ENCODE data around the gene WBP2. TPM values are rescaled to one million over a fixed set of nuclear protein-coding genes. Genes with fewer than 3 reads are reported as not detected.

WBP2 gene
- total RNA-seq, 1 donor from 2014 or later = 72.6 TPM

- FAIRE-seq (no peak), DNase-seq (ENCODE audit: low read depth) (peak; percentile 55)
- Histone ChIP-seq H4K20me1 (ENCODE audit: insufficient read depth, low read length) (peaks cover 4% of the 10 kb centered on the region), H3K27me3 (ENCODE audit: insufficient read depth, low read length) (peaks cover 5% of the 10 kb centered on the region), H3K4me3 (ENCODE audit: insufficient read depth, low read depth, low read length) (peak within 1 kb of the TSS; percentile 56), H3K79me2 (ENCODE audit: insufficient read depth, low read length) (no peaks in the 10 kb centered on the region), H3K4me1 (ENCODE audit: insufficient read depth, low read length) (peaks cover 25% of the 10 kb centered on the region), H3K36me3 (ENCODE audit: insufficient read depth, low read length) (no peaks in the 10 kb centered on the region), H3K9me3 (ENCODE audit: insufficient read depth, low read depth, low read length) (no peaks in the 10 kb centered on the region), H2AFZ (ENCODE audit: low read depth, low read length) (peak within 1 kb of the TSS; percentile 85), H3K9ac (ENCODE audit: low read length) (peak within 1 kb of the TSS; percentile 78), H3K27ac (ENCODE audit: low read depth, low read length) (peak within 1 kb of the TSS; percentile 44), H3K4me2 (ENCODE audit: low read length) (peak within 1 kb of the TSS; percentile 93)
- peak within 1 kb of the TSS; percentile 75 for H3K27ac Mint-ChIP-seq (ENCODE audit: unreplicated experiment)
- H3K36me3 Mint-ChIP-seq (ENCODE audit: low read depth, unreplicated experiment) = peaks cover 4% of the 10 kb centered on the region
- TF ChIP-seq EZH2 (IDR thresholded peaks at IDR 0.05; ENCODE audit: insufficient read depth, low read length) (no peak), CTCF (IDR thresholded peaks at IDR 0.05; ENCODE audit: insufficient read depth, low read depth, low read length) (no peak)
- H3K27me3 Mint-ChIP-seq (ENCODE audit: low read depth, unreplicated experiment) = peaks cover 19% of the 10 kb centered on the region
- peaks cover 8% of the 10 kb centered on the region for H3K4me1 Mint-ChIP-seq (ENCODE audit: low read depth, unreplicated experiment)
- H3K4me3 Mint-ChIP-seq (ENCODE audit: unreplicated experiment) = peak within 1 kb of the TSS; percentile 78
- no peaks in the 10 kb centered on the region for H3K9me3 Mint-ChIP-seq (ENCODE audit: unreplicated experiment)
Observed at GRCh38 chr17:75878174-75878998, 23.3 kb upstream of the WBP2 start, which contains the start of gene TRIM47. TSS of gene TRIM47 (minus strand) at chr17:75878581. CDS start at chr17:75878548, 33 bp downstream.

- Histone ChIP-seq H3K79me2 (ENCODE audit: insufficient read depth, low read length) (no peaks in the 10 kb centered on the region), H3K36me3 (ENCODE audit: insufficient read depth, low read length) (no peaks in the 10 kb centered on the region), H3K27me3 (ENCODE audit: insufficient read depth, low read length) (peaks cover 5% of the 10 kb centered on the region), H3K4me1 (ENCODE audit: insufficient read depth, low read length) (peaks cover 31% of the 10 kb centered on the region), H2AFZ (ENCODE audit: low read depth, low read length) (peak overlapping the region; percentile 85), H3K9me3 (ENCODE audit: insufficient read depth, low read depth, low read length) (no peaks in the 10 kb centered on the region), H3K4me2 (ENCODE audit: low read length) (peak overlapping the region; percentile 93), H3K4me3 (ENCODE audit: insufficient read depth, low read depth, low read length) (peak overlapping the region; percentile 56), H3K27ac (ENCODE audit: low read depth, low read length) (peak overlapping the region; percentile 44), H3K9ac (ENCODE audit: low read length) (peak overlapping the region; percentile 78), H4K20me1 (ENCODE audit: insufficient read depth, low read length) (peaks cover 4% of the 10 kb centered on the region)
- peaks cover 4% of the 10 kb centered on the region for H3K36me3 Mint-ChIP-seq (ENCODE audit: low read depth, unreplicated experiment)
- H3K9me3 Mint-ChIP-seq (ENCODE audit: unreplicated experiment) = no peaks in the 10 kb centered on the region
- peaks cover 8% of the 10 kb centered on the region for H3K4me1 Mint-ChIP-seq (ENCODE audit: low read depth, unreplicated experiment)
- peak overlapping the region; percentile 78 for H3K4me3 Mint-ChIP-seq (ENCODE audit: unreplicated experiment)
- peak; percentile 51 for DNase-seq (ENCODE audit: low read depth)
- TF ChIP-seq EZH2 (IDR thresholded peaks at IDR 0.05; ENCODE audit: insufficient read depth, low read length) (no peak), CTCF (IDR thresholded peaks at IDR 0.05; ENCODE audit: insufficient read depth, low read depth, low read length) (peak; percentile 3)
- peaks cover 19% of the 10 kb centered on the region for H3K27me3 Mint-ChIP-seq (ENCODE audit: low read depth, unreplicated experiment)
- FAIRE-seq = no peak
- H3K27ac Mint-ChIP-seq (ENCODE audit: unreplicated experiment) = peak overlapping the region; percentile 75
Observed at GRCh38 chr17:75877752-75878173, 22.6 kb upstream of the WBP2 start.
